WERI-Rb-1 (cell line): ENCODE results near the gene ATXN1.

Experiments
- DNase-seq: peaks from one replicate; pipeline ENCODE4 v3.0.0-alpha.2; 2020
- H3K27ac ChIP-seq: fragments of 250-450 bp; sonication (Bioruptor Pico); 2 replicates; pipeline ENCODE4 v1.5.1; 2020; ENCODE audit warnings: mild to moderate bottlenecking, moderate library complexity
- H3K27me3 ChIP-seq: fragments of 250-450 bp; sonication (Bioruptor Pico); 2 replicates; pipeline ENCODE4 v1.5.1; 2021; ENCODE audit warnings: mild to moderate bottlenecking, low read depth, moderate library complexity; ENCODE audit not compliant: insufficient read depth, severe bottlenecking
- H3K36me3 ChIP-seq: fragments of 250-450 bp; sonication (Bioruptor Pico); 2 replicates; pipeline ENCODE4 v1.5.1; 2020; ENCODE audit warnings: mild to moderate bottlenecking, moderate library complexity
- H3K4me3 ChIP-seq: 2 replicates; pipeline ENCODE4 v1.5.1; 2011; ENCODE audit warnings: low read depth, mild to moderate bottlenecking, control low read depth, low read length
- H3K9me3 ChIP-seq: fragments of 250-450 bp; sonication (Bioruptor Pico); 2 replicates; pipeline ENCODE4 v1.5.1; 2021; ENCODE audit warnings: mild to moderate bottlenecking, moderate library complexity; ENCODE audit not compliant: severe bottlenecking
- CTCF ChIP-seq: IDR thresholded peaks from 2 replicates; pipeline ENCODE4 v1.5.1; 2011; ENCODE audit warnings: low read depth, mild to moderate bottlenecking, control low read depth, inconsistent platforms, low read length

The ATXN1 gene

GRCh38 chr6:16762268-16762549 lies 949 bp upstream of the ATXN1 start:
- no peak for TF ChIP-seq CTCF
- H3K9me3 ChIP-seq: no peaks in the 10 kb centered on the region
- H3K4me3 ChIP-seq: peak overlapping the region; percentile 61
- peaks cover 24% of the 10 kb centered on the region for H3K27me3 ChIP-seq
- no peaks in the 10 kb centered on the region for H3K36me3 ChIP-seq
- no peak for DNase-seq
- no peak overlapping the region for H3K27ac ChIP-seq

- Histone ChIP-seq H3K36me3 (no peaks in the 10 kb centered on the region), H3K4me3 (peak overlapping the region; percentile 61), H3K9me3 (no peaks in the 10 kb centered on the region), H3K27me3 (peaks cover 24% of the 10 kb centered on the region), H3K27ac (no peak overlapping the region)
- peak; percentile 46 for TF ChIP-seq CTCF
- DNase-seq: peak; percentile 86
Observed at GRCh38 chr6:16761471-16762267, 409 bp upstream of the ATXN1 start.

GRCh38 chr6:16759646-16760515 lies 1.4 kb downstream of the ATXN1 start:
- DNase-seq: peak; percentile 77
- Histone ChIP-seq H3K27me3 (peaks cover 23% of the 10 kb centered on the region), H3K9me3 (no peaks in the 10 kb centered on the region), H3K27ac (no peak overlapping the region), H3K36me3 (no peaks in the 10 kb centered on the region), H3K4me3 (peak overlapping the region; percentile 60)
- 0 out of 2 replicates have a peak, but pooled peaks have one; percentile 1 for TF ChIP-seq CTCF

- Histone ChIP-seq H3K27me3 (peaks cover 20% of the 10 kb centered on the region), H3K4me3 (peak overlapping the region; percentile 60), H3K27ac (no peak overlapping the region), H3K36me3 (no peaks in the 10 kb centered on the region), H3K9me3 (no peaks in the 10 kb centered on the region)
- no peak for TF ChIP-seq CTCF
- no peak for DNase-seq
Observed at GRCh38 chr6:16759181-16759645, 2.0 kb downstream of the ATXN1 start.

- H3K36me3 ChIP-seq: no peaks in the 10 kb centered on the region
- no peak for TF ChIP-seq CTCF
- DNase-seq: no peak
- H3K9me3 ChIP-seq: no peaks in the 10 kb centered on the region
- H3K27me3 ChIP-seq: peaks cover 20% of the 10 kb centered on the region
- H3K4me3 ChIP-seq: no peak overlapping the region
- no peak overlapping the region for H3K27ac ChIP-seq
Observed at GRCh38 chr6:16758163-16758975, 2.9 kb downstream of the ATXN1 start.
